Common myeloid progenitor, CD34-positive (primary cell): ENCODE results near the gene MLLT10.

ENCODE experiments used
- CTCF ChIA-PET: fragments of 350-600 bp; sonication (Branson Sonifier 250); formaldehyde crosslinking; loops from one replicate; lab custom pipeline; 2021; ENCODE audit warnings: antibody characterized with exemption; lab: Charles Lee
- POLR2A ChIA-PET: fragments of 350-600 bp; sonication (Branson Sonifier 250); formaldehyde crosslinking; loops from one replicate; lab custom pipeline; 2021; ENCODE audit warnings: antibody characterized with exemption; lab: Charles Lee
- DNase-seq, 3 donors: peaks; one replicate each; pipeline versions ENCODE4 v3.0.0 to v3.0.0-alpha.2; 2013
- H3K27ac ChIP-seq, 2 experiments: 1 replicate in 1 of 2; 2 replicates in 1 of 2; pipeline ENCODE4 v1.7.0; 2013; ENCODE audit warnings: inconsistent platforms in 2 of 2, low read length in 2 of 2, mild to moderate bottlenecking in 2 of 2, low read depth in 1 of 2, moderate library complexity in 1 of 2; ENCODE audit not compliant: severe bottlenecking in 2 of 2, insufficient read depth in 1 of 2, poor library complexity in 1 of 2
- H3K27me3 ChIP-seq, 5 experiments: replicated peaks in 2 of 5; 1 replicate in 3 of 5; 2 replicates in 2 of 5; pipeline versions ENCODE4 v1.6.1 to v1.7.0; 2013; ENCODE audit warnings: low read length in 4 of 5, mild to moderate bottlenecking in 2 of 5, moderate library complexity in 2 of 5, inconsistent platforms in 1 of 5; ENCODE audit not compliant: insufficient read depth in 5 of 5, control insufficient read depth in 4 of 5
- H3K36me3 ChIP-seq, 4 experiments: 1 replicate in 2 of 4; 2 replicates in 2 of 4; pipeline versions ENCODE4 v1.6.1 to v1.7.0; 2013; ENCODE audit warnings: low read length in 3 of 4, control low read depth in 1 of 4, mild to moderate bottlenecking in 1 of 4; ENCODE audit not compliant: control insufficient read depth in 4 of 4, insufficient read depth in 4 of 4
- H3K4me1 ChIP-seq, 4 experiments: 1 replicate in 3 of 4; 2 replicates in 1 of 4; pipeline versions ENCODE4 v1.6.1 to v1.7.1; 2013; ENCODE audit warnings: low read length in 3 of 4, mild to moderate bottlenecking in 3 of 4, control low read depth in 1 of 4, inconsistent platforms in 1 of 4, moderate library complexity in 1 of 4; ENCODE audit not compliant: control insufficient read depth in 4 of 4, insufficient read depth in 4 of 4; ENCODE audit errors: control extremely low read depth in 1 of 4
- H3K4me3 ChIP-seq, 7 experiments: 1 replicate in 4 of 7; 2 replicates in 3 of 7; pipeline versions ENCODE4 v1.5.1 to v1.7.0; 2013; ENCODE audit warnings: mild to moderate bottlenecking in 7 of 7, low read length in 6 of 7, moderate library complexity in 6 of 7, inconsistent platforms in 2 of 7, low read depth in 2 of 7, control low read depth in 1 of 7; ENCODE audit not compliant: insufficient read depth in 4 of 7, control insufficient read depth in 1 of 7; ENCODE audit errors: extremely low read depth in 1 of 7
- H3K9me3 ChIP-seq, 5 experiments: 1 replicate in 4 of 5; 2 replicates in 1 of 5; pipeline versions ENCODE4 v1.6.1 to v1.7.1; 2013; ENCODE audit warnings: low read length in 4 of 5, mild to moderate bottlenecking in 2 of 5, inconsistent platforms in 1 of 5, low read depth in 1 of 5, moderate library complexity in 1 of 5; ENCODE audit not compliant: control insufficient read depth in 4 of 5, insufficient read depth in 2 of 5; ENCODE audit errors: control extremely low read depth in 1 of 5
- WGBS: methylation state at CpG from one replicate; pipeline ENCODE4 v1.1.5; 2013; ENCODE audit not compliant: insufficient coverage; 5-methylcytosine and 5-hydroxymethylcytosine counted together

Gene MLLT10

DNA sequence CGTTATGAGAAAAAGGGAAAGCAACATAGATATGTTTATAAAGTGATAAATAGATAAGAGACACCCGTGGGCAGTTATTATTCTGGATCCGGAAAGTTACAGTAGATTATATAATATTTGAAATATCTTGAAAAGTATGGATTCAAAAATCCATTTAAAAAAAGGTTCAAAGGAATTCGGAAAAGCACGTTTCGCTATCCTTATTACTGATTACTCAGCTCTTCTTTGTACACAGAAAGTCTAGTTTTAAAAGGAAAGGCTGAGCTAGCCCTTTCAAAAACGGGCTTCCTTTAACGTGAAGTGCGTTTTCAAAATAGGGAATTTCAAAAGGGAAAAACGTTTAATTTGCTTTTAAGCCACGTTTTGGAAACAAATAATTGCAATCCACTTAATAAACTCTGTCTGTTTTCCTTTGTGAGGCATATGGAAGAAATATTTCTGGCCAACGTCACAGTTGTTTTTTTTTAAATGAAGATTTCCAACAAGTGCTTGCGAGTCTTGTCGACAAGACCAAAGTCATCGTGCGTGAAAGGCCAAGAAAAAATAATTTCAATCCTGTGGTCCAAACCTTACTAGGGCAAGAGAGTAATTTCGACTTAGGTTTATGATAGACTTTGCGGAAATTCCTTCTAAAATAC is 6.3 kb upstream of the MLLT10 start:
- no peaks in the 10 kb centered on the region for H3K9me3 ChIP-seq
- peak overlapping the region; percentile 86 to 95 for H3K27ac ChIP-seq
- CTCF ChIA-PET: interaction anchor here (1.0 to 16.3 kb wide), 3 partner anchors 11 to 37 kb away, joined by 3 to 134 read pairs (median 4); no protein-coding TSS in a partner anchor
- peaks cover 24 to 70% (median 49%) of the 10 kb centered on the region in 4 experiments for H3K4me1 ChIP-seq
- POLR2A ChIA-PET: interaction anchor here (1.7 to 2.4 kb wide), 2 partner anchors 11 to 31 kb away, joined by 7 to 9 read pairs; no protein-coding TSS in a partner anchor
- H3K36me3 ChIP-seq: no peaks in the 10 kb centered on the region
- peak overlapping the region; percentile 72 to 96 (median 82) for H3K4me3 ChIP-seq
- DNase-seq: peak in 1 of 3 donors; percentile 40
- 2% methylated on average over 9 of the region's 18 CpGs for WGBS
- H3K27me3 ChIP-seq: no peaks in the 10 kb centered on the region

DNA sequence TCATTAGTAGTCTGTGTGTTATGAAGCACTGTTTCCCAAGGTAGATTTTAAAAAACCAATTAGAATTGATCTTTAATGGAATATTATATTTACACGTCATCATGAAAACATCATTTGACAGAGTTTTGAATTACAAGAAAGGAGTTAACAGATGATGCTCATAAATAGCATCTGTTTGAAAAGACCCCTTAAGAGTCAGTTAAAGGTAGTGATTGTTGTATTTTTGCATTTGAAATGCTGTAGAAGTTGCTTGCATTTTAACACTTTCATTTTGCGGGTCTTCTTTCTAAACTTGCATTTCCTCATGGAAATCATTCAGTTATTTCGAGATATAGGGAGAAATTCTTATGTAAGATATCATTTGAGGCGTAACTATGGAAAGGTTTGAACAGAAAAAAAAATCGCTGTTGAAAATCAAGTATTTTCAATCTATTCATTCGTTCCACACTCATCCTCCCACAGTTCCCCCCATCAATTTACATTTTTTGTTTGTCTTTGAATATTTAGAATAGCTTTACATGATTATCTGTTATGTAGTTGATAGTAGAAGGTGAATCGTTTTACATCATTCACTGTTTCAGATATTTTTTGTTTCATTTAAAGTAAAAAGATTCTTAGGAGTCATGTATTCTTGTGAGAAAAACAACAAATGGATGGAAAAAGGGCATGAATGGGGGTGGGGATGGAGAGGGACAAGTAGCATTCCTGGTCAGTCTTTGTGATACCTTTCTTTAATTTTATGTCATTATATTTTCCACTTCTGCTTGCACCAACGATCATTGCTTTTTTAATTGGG is 5.6 kb upstream of the MLLT10 start:
- DNase-seq: peak in 1 of 3 donors; percentile 12
- H3K4me3 ChIP-seq: peak overlapping the region in 6 of 7 experiments; percentile 72 to 96 (median 82)
- H3K36me3 ChIP-seq: no peaks in the 10 kb centered on the region
- peaks cover 24 to 70% (median 49%) of the 10 kb centered on the region in 4 experiments for H3K4me1 ChIP-seq
- H3K27ac ChIP-seq: peak overlapping the region; percentile 86 to 95
- no peaks in the 10 kb centered on the region for H3K9me3 ChIP-seq
- H3K27me3 ChIP-seq: no peaks in the 10 kb centered on the region
- CTCF ChIA-PET: interaction anchor here (1.2 to 16.3 kb wide), 2 partner anchors 11 to 30 kb away, joined by 3 to 134 read pairs; no protein-coding TSS in a partner anchor
- no CpG with 5 or more reads among the region's 8 CpGs for WGBS
- POLR2A ChIA-PET: interaction anchor here (1.7 kb wide), 1 partner anchor 32 kb away, joined by 7 read pairs; no protein-coding TSS in a partner anchor

DNA sequence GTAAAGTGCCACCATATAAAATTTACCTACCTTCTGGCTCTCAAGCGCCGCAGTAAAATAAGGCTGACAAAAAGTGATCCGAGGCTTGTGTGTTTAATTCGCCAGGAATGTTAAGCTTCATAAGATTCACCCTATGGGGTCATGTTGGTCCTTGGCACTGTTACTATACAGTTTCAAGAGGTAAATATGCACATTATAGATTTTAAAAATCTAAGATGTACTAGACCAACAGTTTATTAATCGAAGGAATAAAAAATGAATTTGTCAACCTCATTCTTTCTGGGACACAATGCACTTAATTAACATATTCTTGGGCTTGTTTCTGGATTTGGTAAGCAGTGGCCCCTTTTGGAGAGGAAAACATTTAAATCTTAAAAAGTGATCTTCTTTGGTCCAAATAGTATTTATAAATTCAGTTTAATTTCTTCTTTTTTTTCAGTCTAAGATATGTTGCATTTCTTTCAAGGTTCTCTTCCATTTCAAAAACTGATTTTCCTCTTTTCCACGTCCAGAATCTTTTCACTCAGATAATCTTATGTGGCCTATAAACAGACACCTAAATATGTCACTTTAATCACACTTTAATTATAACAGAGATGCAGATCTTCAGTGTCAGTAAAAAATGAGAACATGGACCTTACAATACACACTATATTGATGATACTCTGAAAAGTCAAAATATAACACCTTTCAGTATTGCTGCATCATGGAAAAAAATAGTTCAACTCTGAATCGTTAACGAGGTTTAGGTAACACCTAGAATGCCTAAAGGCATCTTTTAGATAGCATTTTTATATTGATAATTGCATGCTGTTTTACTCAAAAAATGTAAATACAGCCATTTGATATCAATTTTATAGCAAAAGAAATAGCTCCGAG is 4.8 kb upstream of the MLLT10 start:
- WGBS: no CpG with 5 or more reads among the region's 9 CpGs
- peaks cover 17 to 63% (median 41%) of the 10 kb centered on the region in 4 experiments for H3K4me1 ChIP-seq
- peak in 1 of 3 donors; percentile 9 for DNase-seq
- POLR2A ChIA-PET: no interaction called here
- H3K9me3 ChIP-seq: no peaks in the 10 kb centered on the region
- no peaks in the 10 kb centered on the region for H3K36me3 ChIP-seq
- peak overlapping the region; percentile 86 to 95 for H3K27ac ChIP-seq
- CTCF ChIA-PET: interaction anchor here (2.0 to 16.3 kb wide), 2 partner anchors 11 to 31 kb away, joined by 6 to 134 read pairs; no protein-coding TSS in a partner anchor
- H3K4me3 ChIP-seq: peak overlapping the region in 5 of 7 experiments; percentile 20 to 95 (median 82)
- no peaks in the 10 kb centered on the region for H3K27me3 ChIP-seq

DNA sequence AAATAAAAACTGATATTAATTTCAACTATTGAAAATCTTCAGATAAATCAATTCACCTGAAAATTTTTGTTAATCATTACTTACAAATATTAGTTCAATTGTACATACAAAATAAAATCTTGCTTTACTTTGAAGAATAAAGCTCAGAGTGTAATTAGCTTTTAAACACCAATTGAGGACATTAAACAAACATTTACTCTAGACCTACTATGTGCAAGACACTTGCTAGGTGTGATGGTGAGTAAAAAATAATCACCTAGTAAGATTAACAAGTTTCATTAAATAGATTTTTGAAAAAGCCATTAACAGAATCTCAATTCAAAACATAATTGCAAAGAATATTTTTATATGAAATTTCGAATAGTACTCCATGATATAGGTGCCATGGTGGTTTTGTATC is 3.9 kb upstream of the MLLT10 start:
- H3K36me3 ChIP-seq: no peaks in the 10 kb centered on the region
- H3K27ac ChIP-seq: peak overlapping the region in 1 of 2 experiments; percentile 90
- ChIA-PET CTCF (interaction anchor here (2.0 to 16.3 kb wide), 2 partner anchors 12 to 32 kb away, joined by 6 to 134 read pairs; no protein-coding TSS in a partner anchor), POLR2A (no interaction called here)
- no peak for DNase-seq
- H3K4me1 ChIP-seq: peaks cover 16 to 58% (median 37%) of the 10 kb centered on the region in 4 experiments
- no peak overlapping the region for H3K4me3 ChIP-seq
- H3K9me3 ChIP-seq: no peaks in the 10 kb centered on the region
- WGBS: no CpG with 5 or more reads among the region's 1 CpG
- H3K27me3 ChIP-seq: no peaks in the 10 kb centered on the region

DNA sequence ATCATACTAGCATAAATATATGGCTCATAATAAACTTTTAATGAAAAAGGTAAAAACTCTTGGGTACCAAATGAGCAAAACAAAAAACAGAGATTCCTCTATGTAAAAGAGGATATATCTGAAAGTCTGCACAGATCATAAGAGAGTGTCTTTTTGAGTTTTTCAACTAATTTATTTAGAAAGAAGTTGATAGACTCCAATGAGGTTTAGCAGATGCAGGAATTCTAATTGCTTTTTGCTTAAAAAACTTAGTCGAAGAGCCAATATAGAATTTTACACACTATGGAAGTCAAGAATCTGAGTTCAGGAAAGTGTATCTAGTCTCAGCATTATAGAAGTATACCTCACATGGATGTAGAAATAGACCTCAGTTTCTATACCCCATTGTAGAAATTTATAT is 3.4 kb upstream of the MLLT10 start:
- H3K9me3 ChIP-seq: no peaks in the 10 kb centered on the region
- no peak overlapping the region for H3K4me3 ChIP-seq
- H3K36me3 ChIP-seq: peaks cover 0 to 3% (median 0%) of the 10 kb centered on the region in 4 experiments
- ChIA-PET CTCF (interaction anchor here (2.0 to 16.3 kb wide), 2 partner anchors 12 to 33 kb away, joined by 6 to 134 read pairs; no protein-coding TSS in a partner anchor), POLR2A (no interaction called here)
- no peaks in the 10 kb centered on the region for H3K27me3 ChIP-seq
- peaks cover 18 to 60% (median 38%) of the 10 kb centered on the region in 4 experiments for H3K4me1 ChIP-seq
- H3K27ac ChIP-seq: peak overlapping the region in 1 of 2 experiments; percentile 90
- no peak for DNase-seq
- WGBS: no CpG with 5 or more reads among the region's 1 CpG

DNA sequence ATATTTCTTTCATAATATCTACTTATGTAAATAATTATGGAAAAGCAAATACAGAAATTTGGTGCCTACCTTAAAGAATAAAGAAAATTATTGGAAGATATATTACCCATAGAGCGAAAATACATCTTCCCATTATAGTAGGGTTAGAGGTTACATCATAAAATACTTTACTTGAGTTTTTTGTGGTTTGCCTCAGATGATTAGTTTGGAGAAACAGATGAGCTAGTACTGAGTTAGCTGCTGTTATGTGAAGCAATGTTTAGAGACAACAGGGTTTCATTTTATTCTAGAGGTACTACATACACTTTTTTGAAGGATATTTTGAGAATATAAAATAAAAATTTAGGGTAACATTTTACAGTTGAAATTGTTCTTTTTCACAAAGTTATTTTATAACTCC is 2.9 kb upstream of the MLLT10 start:
- no peaks in the 10 kb centered on the region for H3K27me3 ChIP-seq
- ChIA-PET POLR2A (no interaction called here), CTCF (interaction anchor here (16.3 kb wide), 1 partner anchor 33 kb away, joined by 134 read pairs; no protein-coding TSS in a partner anchor)
- H3K36me3 ChIP-seq: peaks cover 0 to 4% (median under 1%) of the 10 kb centered on the region in 4 experiments
- no peaks in the 10 kb centered on the region for H3K9me3 ChIP-seq
- no CpG with 5 or more reads among the region's 1 CpG for WGBS
- H3K27ac ChIP-seq: peak overlapping the region in 1 of 2 experiments; percentile 90
- H3K4me1 ChIP-seq: peaks cover 19 to 65% (median 39%) of the 10 kb centered on the region in 4 experiments
- H3K4me3 ChIP-seq: no peak overlapping the region
- DNase-seq: peak in 2 of 3 donors; percentile 50 to 63
